ENCODE data around the gene ONECUT3.

DNA sequence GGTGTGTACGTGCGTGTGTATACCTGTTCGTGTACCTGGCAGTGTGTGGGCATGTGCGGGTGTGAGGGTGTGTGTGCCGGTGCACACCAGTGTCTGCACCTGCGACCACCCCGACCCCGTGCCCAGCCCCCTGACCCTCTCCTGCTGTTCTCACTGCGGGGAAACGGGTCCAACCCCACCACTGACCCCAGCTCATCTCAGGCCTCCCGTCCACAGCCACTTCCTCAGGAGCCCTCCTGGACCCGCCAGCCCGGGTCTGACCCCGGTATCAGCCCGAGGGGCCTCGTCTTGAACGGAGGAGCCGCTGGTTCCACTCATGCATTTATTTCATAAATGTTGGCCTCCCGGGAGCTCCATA, 23.8 kb upstream of the ONECUT3 start:
- TF ChIP-seq, protein P1, sequence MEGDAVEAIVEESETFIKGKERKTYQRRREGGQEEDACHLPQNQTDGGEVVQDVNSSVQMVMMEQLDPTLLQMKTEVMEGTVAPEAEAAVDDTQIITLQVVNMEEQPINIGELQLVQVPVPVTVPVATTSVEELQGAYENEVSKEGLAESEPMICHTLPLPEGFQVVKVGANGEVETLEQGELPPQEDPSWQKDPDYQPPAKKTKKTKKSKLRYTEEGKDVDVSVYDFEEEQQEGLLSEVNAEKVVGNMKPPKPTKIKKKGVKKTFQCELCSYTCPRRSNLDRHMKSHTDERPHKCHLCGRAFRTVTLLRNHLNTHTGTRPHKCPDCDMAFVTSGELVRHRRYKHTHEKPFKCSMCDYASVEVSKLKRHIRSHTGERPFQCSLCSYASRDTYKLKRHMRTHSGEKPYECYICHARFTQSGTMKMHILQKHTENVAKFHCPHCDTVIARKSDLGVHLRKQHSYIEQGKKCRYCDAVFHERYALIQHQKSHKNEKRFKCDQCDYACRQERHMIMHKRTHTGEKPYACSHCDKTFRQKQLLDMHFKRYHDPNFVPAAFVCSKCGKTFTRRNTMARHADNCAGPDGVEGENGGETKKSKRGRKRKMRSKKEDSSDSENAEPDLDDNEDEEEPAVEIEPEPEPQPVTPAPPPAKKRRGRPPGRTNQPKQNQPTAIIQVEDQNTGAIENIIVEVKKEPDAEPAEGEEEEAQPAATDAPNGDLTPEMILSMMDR (conservative IDR thresholded peaks at IDR 0.05; ENCODE audit: low read depth, low read length) = no peak
- no peak for TF ChIP-seq EZH2 (IDR thresholded peaks at IDR 0.05; ENCODE audit: borderline replicate concordance, low read depth, low read length, poor library complexity, severe bottlenecking)
